ENCODE data around the gene GCNT3.

GCNT3 gene, protein sequence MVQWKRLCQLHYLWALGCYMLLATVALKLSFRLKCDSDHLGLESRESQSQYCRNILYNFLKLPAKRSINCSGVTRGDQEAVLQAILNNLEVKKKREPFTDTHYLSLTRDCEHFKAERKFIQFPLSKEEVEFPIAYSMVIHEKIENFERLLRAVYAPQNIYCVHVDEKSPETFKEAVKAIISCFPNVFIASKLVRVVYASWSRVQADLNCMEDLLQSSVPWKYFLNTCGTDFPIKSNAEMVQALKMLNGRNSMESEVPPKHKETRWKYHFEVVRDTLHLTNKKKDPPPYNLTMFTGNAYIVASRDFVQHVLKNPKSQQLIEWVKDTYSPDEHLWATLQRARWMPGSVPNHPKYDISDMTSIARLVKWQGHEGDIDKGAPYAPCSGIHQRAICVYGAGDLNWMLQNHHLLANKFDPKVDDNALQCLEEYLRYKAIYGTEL

DNA sequence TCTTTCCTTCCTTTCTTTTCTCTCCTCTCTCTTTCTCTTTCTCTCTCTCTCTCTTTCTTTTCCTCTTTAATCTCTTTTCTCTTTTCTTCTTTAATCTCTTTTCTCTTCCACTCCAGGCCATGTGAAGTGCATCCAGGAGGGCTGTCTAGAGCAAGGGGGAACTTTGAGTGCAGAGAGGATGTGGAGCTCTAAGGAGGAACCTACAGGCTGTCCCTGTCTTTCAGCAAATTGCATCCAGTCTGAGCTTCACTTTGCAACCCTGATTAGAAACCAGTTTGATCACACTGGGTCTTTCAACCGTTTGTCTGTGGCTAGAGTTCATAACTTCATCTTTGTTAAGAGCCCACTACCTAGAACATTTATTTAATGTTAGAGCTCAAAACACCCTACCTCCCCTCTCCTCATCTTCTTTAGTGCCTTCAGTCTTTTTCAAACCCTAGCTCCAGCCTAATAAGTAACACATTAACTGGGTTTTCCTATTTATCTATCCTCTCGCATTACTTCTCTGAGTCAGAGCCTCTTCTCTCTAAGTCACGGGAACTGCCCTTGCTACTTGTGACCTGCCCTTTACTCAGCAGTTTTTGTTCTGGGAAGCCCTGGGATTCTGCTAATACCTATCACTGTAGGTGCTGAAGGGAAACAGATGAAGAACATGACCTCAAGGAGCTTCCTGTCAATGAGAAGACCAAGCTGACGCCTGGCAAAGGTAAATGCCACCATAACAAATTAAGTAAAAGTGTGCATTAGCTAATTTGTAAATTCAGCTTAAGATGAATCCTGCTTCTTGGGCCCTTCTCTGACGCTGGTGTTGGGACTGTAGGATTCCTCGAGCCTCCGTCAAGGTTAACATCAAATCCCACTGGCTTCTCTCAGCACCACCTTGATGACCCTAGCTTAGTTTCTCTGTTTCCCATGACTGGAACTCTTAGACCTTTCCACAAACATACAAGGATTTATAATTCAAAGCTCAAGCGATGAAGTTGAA lies at the start of gene GCNT3:
Gene GCNT3 (plus strand): TSS at position 508 of the 985 bp plus-strand sequence. CDS start 6,456 bp downstream, outside the sequence.
- in situ Hi-C loops (cut with HindIII; ENCODE audit: low sequenced_read_pairs), result no loop called here

DNA sequence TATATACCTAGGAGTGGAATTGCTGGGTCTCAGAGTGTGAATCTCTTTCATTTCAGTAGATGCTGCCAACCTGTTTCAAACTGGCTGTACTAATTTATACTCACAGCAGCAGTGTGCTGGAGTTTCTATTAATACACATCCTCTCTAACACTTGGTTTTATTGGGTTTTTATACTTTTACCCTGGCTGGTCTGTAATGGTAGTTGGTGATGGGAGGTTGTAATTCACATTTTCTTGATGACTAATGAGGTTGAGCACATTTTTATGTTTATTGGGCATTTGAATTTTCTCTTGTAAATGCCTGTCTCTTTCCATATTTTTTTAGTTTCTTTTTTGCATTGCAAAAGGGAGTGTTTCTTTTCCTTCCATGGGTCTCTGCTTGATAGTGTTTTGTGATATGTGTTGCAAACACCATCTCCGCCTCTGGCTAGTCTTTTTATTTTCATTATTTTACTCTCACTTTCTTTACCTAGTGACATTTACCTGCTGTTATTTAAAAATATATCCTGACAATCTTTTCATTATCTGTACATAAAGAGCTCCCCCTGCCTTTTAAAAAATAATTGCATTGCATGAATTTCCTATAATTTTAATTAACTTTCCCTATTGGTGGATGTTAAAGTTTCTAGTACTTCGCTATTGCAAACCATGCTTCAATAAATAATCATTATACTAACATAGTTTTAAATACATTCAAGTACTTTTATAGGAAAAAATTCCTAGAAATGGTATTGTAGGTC lies 49.0 kb upstream of the GCNT3 start:
- in situ Hi-C loops (cut with HindIII; ENCODE audit: low sequenced_read_pairs), result no loop called here

DNA sequence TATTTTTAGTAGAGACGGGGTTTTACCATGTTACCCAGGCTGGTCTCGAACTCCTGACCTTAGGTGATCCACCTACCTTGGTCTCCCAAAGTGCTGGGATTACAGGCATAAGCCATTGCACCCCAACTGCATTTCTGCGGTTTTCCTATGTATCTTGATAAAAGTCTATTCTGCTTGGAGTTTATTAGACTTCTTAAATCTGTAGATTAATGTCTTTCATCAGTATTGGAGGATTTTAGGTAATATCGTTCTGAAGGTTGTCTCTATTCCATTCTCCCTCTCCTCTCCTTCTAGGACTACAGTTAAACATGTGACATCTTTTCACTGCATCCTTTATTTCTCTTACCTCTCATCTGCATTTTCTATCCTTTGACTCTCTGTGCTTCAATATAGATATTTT lies 46.3 kb upstream of the GCNT3 start:
- in situ Hi-C loops (cut with HindIII; ENCODE audit: low sequenced_read_pairs), result no loop called here

DNA sequence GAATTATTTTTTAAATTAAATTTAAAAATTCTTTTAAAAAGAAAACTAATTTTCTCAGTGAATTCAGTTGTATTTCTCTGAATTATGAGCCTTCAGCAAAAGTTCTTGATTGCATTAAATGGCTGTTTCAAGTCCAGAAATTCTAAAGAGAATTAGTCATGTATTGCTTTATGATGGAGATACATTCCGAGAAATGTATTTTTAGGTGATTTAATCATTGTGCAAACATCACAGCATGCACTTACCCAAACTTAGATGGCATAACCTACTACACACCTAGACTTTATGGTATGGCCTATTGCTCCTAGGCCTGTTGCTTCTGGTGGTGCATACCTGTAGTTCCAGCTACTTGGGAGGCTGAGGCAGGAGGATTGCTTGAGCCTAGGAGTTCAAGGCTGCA lies 44.3 kb upstream of the GCNT3 start:
- in situ Hi-C loops (cut with HindIII; ENCODE audit: low sequenced_read_pairs), result no loop called here

DNA sequence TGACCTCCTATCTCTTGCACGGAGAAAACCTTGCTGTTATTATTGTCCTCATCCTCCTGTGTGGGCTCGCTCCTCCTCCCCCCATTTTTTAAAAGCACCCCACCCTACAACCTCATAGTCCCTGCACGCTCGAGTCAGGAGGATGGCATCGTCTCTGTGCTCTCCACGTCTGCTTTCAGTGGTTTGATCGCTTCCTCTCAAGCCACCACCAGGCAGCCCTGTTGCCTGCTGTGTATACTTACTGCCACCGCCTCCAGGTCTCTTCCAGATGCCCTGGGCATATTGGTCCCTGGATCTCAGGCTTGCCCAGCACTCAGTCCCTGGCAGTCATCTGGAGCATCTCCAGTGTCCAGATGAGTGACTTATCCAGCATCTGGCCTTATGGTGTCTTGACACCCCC lies 42.1 kb upstream of the GCNT3 start:
- in situ Hi-C loops (cut with HindIII; ENCODE audit: low sequenced_read_pairs), result no loop called here

DNA sequence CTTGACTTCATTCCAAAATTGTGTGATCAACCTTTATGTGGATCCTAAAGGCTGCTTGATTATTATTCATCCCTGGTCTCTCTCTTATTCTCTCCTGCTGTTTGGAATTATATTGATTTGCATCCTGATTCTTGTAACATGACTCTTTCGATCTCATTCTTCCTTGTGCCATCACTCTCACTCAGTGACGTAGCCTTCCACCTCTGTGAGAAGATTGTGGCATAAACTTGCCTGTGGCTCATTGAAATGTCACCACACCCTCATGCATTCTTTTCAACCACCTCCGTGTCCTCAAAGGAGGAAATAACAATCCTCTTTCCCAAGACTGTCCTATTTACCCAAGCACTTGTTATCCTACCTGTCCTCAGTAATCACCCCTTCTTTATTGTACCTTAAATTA lies 41.3 kb upstream of the GCNT3 start:
- in situ Hi-C loops (cut with HindIII; ENCODE audit: low sequenced_read_pairs), result no loop called here

DNA sequence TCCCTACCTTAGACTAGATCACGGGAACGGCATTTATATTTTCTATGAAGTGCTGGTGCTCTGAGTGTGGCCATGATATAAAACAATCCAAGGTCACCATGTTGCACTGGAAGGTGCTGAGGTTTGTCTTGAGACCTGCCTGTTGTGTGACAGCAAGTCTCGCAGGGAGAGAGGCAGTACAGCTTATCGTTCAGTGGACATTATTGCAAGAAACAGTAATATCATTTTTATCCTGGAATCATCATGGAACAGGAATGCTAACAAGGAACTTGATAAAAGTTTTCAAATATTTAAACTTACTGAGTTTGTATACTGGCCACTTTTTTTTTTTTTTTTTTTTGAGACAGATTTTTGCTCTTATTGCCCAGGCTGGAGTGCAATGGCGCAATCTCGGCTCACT lies 40.0 kb upstream of the GCNT3 start:
- in situ Hi-C loops (cut with HindIII; ENCODE audit: low sequenced_read_pairs), result no loop called here

DNA sequence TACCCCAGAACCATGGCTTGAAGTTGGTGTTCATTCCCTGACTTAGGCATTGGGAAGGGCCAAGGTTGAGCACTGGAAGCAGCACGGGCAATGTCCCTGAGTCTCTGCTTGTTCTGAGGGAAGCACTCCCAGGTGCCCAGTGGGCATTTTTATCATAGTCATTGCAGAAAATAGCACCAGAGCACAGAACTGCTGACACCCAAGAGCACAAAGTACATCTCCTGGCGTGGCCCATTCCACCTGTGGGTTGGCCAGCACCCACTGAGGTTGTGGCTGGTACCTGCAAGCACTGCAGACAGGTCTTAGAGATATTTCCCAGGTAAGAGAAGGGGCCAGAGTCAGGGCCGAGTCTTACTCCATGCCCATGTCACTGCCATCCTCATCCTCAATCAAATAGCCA lies 28.5 kb upstream of the GCNT3 start:
- in situ Hi-C loops (cut with HindIII; ENCODE audit: low sequenced_read_pairs), result no loop called here

DNA sequence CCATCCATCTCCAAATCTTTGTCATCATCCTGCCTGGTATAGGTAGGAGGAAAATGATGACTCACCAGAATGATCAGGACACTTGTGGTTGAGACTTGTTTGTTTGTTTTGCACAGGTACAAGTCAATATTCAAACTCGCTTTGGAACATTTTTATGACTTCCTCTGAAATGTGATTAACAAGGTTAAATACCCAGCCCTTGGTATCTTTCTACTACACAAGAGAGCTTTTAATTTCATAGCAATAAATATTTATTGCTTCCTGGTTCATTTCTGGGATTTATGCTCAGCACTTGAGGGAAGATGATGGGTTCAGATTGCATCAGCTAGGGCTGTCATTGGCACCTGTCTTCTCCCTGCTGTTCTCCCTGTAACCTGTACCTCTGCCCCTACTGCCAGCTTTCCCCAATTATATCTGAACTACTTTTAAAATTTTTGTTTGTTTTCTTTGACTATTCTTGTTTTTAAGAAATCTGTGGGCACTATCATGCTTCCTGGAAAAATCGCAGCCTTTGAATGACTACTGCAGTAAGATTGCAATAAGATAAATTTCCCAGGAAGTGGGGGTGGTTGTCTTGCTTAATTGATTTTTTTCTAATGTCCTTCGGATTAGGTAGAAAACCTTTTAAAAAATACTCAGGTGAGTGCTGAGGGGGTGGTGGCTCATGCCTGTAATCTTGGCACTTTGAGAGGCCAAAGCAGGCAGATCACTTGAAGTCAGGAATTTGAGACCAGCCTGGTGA lies 24.3 kb upstream of the GCNT3 start:
- in situ Hi-C loops (cut with HindIII; ENCODE audit: low sequenced_read_pairs), result no loop called here

DNA sequence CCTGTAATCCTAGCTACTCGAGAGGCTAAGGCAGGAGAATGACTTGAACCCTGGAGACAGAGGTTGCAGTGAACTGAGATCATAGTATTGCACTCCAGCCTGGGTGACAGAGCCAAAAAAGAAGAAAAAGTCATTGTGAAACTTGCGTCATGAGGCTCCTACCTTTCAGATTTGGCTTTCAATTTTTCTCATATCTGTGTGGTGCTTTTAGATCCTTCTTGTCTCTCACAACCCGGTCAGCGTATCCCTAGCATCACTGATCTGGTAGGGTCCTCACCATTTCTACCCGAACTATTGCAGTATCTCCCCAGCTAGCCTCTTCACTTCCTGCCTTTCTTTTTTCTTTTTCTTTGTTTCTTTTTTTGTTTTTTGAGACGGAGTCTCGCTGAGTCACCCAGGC lies 21.6 kb upstream of the GCNT3 start:
- in situ Hi-C loops (cut with HindIII; ENCODE audit: low sequenced_read_pairs), result no loop called here

DNA sequence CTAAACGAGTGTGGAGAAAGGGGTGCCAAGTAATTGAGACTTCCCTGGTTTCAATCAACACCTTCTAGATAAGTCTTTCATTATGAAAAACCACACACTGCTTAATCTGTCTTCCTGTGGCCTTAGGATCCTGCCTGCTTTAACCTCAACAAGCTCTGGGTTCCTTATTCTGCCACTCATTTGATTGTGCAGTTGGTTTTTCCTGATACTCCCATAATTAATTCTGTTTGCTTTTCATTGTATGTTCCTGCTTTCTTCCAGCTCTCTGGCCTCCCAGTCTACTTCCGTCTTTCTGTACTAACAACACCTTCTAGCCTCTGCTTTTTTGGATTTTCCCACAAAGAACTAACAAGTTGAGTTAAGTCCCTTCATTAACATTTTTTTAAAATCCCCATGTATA lies 20.2 kb upstream of the GCNT3 start:
- in situ Hi-C loops (cut with HindIII; ENCODE audit: low sequenced_read_pairs), result no loop called here

DNA sequence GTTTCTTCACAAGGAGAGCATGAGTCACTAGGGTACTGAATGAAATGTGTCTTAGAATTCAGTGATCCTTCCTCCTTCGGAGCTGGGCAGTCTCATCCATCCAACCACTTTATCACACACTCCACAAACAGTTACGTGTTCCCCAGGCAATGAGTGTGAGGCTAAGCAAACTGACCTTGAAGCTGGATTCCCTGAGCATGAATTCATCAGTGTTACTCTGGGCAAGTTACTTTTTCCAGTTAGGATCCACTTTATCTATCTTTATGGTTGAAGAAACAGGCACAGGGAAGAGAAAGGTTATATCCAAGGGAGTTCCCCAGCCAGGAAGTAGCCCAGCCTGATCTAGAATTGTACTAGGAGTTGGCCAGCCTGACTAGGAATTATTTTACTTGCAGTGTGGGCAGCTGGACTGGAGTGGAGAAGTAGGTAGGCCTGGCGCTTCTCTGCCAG lies 17.1 kb upstream of the GCNT3 start:
- in situ Hi-C loops (cut with HindIII; ENCODE audit: low sequenced_read_pairs), result no loop called here

DNA sequence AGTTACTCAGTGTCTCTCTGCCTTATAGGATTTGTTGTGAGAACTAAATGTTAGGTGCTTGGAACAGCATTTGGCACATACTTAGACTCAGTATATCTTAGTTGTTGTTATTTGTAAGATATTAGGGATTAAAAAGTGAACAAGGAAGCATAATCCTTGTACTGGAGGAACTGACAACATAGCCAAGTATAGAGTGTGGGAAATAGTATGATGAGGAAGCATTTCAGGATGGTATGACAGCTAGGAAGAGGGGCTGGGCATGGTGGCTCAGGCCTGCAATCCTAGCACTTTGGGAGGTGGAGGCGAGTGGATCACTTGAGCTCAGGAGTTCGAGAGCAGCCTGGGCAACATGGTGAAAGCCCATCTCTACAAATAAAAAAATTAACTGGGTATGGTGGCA lies 16.6 kb upstream of the GCNT3 start:
- in situ Hi-C loops (cut with HindIII; ENCODE audit: low sequenced_read_pairs), result no loop called here

DNA sequence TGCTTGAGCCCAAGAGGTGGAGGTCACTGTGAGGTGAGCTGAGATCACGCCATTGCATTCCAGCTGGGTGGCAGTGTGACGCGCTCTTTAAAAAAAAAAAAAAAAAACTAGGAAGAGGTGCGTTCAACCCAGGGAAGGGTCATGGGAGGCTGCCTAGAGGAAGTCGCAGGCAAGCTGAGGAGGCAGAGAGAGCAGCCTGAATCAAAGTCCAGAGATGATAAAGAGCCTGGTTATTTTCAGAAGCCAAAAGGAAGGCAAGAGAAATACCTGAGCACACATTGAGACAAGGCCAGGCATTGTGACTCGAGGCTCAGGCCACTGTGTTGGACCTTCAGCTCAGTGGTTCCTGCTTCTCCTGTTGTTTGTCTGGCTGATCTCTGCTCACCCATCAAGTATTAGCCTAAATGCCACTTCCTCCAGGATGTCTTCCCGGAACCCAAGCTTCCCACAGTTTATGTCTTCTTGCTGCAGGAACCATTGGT lies 16.1 kb upstream of the GCNT3 start:
- in situ Hi-C loops (cut with HindIII; ENCODE audit: low sequenced_read_pairs), result no loop called here

DNA sequence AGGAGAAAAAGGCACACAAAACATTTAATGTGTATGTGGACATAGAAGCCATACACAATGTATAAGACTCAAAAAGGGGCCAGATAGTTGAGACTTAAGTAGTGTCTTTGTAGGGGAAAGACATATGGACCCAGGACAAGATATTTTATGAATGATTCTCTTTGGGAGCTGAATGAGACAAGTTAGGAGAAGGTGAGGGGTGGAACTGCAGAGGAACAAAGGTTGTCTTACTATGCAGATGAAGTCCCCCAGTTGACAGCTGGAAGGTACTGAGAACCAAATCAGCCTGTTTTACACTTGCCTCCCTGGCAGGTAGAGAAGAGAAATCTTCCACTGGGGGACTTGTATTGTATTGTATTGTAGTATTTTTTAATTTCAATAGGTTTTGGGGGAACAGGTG lies 14.9 kb upstream of the GCNT3 start:
- in situ Hi-C loops (cut with HindIII; ENCODE audit: low sequenced_read_pairs), result no loop called here

DNA sequence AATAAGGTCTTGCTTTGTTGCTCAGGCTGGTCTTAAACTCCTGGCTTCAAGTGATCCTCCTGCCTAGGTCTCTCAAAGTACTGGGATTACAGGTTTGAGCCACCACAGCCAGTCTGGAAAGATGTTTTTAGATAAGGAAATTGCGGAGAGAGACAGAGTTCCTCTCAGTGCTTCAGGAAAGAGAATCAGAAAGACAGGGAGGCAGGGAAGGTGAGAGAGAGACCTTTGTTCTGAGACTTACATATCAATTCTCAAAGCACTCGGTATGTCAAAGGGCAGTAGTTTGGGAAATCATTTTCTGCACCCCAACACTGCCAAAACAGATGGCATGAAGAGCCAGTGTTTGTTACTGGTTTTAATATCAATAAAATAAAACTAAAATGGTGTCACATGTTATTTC lies 13.1 kb upstream of the GCNT3 start:
- in situ Hi-C loops (cut with HindIII; ENCODE audit: low sequenced_read_pairs), result no loop called here

DNA sequence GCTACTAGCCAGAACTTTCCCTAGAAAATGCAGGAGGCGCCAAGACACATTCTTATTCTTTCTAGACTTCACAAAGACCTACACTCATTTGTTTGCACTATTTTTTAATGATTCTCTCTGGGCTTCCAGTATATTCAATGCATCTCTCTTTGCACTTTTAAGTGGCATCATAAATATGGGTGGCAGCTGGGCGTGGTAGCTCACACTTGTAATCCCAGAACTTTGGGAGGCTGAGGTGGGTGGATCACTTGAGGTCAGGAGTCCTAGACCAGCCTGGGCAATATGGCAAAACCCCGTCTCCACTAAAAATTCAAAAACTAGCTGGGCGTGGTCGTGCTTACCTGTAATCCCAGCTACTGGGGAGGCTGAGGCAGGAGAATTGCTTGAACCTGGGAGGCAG lies 5.6 kb upstream of the GCNT3 start:
- in situ Hi-C loops (cut with HindIII; ENCODE audit: low sequenced_read_pairs), result no loop called here

DNA sequence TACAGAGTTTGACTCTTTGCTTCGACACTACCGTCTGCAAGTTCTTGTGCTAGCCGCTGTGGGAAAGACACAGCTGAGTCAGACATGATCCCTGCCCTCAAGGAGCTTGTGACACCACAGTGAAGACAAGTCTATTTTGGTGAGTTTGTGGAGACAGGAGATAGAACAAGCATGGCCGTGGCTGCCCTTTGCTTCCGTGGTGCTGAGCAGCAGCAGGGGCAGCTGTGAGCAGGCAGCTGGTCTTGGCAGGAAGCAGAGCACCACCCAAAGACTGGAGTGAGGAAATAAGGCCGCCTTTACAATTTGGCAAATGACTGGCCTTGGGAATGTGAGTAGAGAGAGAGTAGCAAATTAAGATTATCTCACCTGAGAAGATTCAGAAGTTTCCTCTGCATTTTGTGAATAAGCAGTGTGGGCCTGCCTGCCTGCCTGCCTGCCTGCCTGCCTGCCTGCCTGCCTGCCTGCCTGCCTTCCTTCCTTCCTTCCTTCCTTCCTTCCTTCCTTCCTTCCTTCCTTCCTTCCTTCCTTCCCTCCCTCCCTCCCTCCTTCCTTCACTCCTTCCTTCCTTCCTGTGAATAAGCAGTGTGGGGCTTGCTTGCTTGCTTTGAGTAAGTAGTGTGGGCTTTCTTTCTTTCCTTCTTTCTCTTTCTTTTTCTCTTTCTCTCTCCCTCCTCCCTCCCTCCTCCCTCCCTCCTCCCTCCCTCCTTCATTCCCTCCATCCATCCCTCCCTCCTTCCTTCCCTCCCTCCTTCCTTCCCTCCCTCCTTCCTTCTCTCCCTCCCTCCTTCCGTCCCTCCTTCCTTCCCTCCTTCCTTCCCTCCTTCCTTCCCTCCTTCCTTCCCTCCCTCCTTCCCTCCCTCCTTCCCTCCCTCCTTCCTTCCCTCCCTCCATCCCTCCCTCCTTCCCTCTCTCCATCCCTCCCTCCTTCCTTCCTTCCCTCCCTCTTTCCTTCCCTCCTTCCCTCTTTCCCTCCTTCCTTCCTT lies 1.6 kb upstream of the GCNT3 start:
- in situ Hi-C loops (cut with HindIII; ENCODE audit: low sequenced_read_pairs), result no loop called here

DNA sequence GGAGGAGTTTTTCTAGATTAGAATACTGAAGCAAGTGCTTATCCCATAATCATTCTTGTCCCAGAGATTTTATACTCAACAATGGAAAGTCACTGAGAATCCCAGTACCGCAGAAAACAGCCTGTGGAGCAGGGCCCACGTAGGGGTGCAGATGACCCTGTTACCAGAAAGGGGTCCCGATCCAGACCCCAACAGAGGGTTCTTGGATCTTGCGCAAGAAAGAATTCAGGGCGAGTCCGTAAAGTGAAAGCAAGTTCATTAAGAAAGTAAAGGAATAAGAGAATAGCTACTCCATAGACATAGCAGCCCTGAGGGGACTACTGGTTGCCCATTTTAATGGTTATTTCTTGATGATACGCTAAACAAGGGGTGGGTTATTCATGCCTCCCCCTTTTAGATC lies 2.6 kb downstream of the GCNT3 start:
- in situ Hi-C loops (cut with HindIII; ENCODE audit: low sequenced_read_pairs), result no loop called here
